HG02938 (cell line): ENCODE measurements around the gene PRPSAP1.
"Not testable (repeated sequence)": the region's sequence is repeated elsewhere in the genome, so short reads cannot be mapped to it uniquely, and the experiment has no call there.

Experiments used
- ATAC-seq: cut with Tn5 transposase; IDR thresholded peaks from one replicate; pipeline ENCODE4 v1.9.1; 2021; ENCODE audit warnings: mild to moderate bottlenecking, moderate library complexity; ENCODE audit not compliant: unreplicated experiment

PRPSAP1 gene

GRCh38 chr17:76278268-76278908 is 75.3 kb downstream of the PRPSAP1 start:
- ATAC-seq = no peak

DNA sequence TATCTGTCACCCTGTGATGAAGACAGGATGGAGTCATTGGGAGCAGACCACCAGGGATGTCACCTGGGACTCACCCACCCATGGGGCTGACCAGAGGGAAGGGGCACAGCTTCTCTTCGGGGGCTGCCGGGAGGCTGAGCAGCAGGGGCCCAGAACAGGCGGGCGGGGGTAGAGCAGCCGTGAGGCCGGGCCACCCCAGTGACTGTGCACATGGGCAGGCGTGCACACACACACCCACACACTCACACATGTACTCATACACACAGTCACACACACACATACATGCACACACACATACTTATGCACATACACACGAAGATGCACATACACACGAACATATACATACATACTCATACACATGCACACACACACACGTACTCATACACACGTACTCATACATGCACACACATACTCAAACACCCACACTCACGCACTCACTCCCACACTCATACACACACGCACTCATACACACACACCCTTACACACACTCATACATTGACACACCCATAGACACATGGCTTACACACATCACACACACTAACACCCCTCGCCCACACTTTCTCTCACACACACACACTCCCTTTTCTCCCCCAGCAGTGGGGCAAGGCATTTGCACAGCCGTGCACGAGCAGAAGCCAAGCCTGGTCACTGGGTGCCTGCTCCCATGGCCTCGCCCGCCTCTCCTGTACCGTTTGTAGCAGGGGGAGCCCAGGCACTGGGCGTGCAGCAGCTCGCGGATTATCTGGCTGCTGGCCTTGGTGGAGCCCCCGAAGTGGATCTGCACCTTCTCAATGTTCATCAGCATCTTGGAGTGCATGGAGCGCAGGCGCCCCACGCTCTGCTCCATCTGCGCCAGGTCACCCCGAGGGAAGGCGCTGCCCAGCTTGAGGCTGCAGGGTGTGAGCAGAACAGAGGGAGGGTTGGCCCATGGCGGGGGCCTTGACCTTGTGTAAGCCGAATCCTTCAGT is 76.1 kb downstream of the PRPSAP1 start:
- ATAC-seq = no peak

- ATAC-seq = no peak
Measured at GRCh38 chr17:76276461-76277299, 77.0 kb downstream of the PRPSAP1 start.

- no peak for ATAC-seq
Measured at GRCh38 chr17:76276069-76276431, 77.7 kb downstream of the PRPSAP1 start.

- ATAC-seq = no peak
Measured at GRCh38 chr17:76275382-76276068, 78.2 kb downstream of the PRPSAP1 start.

GRCh38 chr17:76274112-76274956 is 79.4 kb downstream of the PRPSAP1 start:
- ATAC-seq = no peak

DNA sequence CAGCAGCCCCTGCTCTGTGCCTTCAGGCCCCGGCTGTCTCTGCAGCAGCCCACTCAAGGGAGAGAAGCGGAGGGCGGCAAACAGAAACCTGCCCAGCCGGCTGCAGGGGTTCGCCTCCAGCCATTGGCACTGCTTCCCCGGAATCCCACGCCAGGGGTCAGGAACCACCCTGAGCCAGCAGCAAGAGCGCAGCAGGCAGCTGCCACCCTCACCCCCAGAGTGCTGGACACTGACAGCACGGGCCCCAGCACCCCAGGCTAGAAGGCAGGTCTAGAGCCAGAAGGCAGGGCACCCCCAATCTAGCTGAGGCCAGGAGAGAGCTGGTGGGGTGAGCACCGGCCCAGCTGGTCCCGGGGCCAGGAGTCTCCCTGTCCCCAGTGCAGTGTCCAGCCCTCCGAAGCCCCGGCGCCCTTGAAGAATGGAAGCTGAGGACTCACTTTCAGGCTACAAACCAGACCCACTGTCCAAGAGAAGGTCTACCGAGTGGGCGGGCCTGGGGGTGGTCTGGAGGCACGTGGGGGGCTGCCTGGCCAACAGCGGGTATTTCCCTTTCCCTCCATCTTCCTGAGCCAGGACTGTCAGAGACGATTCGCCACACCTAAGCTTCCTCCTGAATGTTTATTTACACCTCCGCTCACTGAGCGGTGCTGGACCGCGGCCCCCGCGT is 80.1 kb downstream of the PRPSAP1 start:
- ATAC-seq = no peak

DNA sequence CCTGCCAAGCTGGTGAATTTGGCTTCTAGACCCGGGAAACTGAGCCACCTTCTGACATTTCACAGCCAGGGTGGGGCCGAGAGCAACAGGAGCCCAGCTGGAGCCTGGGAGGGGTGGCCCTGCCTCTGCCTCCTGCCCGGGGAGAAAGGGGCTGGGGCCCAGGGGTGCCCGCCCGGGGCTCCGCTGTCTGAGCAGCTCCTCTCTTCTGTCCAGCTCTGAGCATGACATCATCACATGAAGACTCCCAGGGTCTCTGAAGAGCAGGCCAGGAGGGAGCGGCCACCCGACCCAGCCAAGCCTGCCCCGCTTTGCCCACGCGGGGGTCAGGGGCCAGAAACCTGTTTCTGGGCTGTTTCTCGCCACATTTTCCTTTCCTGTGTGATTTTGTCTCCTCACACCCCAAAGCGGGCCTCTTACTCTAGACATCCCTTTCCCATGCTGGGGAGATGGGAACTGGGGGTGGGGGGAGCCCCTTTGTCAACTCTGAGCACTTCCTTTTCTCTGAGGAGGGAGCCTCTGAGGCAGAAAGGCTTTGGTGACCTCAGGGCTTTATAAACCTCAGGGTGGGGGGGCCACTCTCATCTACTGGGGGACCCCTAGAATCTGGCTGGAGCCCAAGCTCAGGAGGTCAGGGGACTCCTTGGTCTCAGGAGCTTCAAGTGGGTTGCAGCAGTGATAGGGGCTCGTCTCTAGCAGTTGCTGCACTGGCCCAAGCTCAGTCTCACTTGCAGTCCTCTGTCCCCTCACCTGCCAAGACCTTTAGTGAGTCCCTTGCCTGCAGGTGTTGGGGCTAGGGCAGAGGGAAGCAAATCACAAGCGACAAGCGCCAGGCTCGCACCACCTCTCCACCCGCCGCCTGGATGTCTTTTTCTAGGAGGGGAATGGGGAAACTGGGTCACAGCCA is 80.9 kb downstream of the PRPSAP1 start:
- peak; percentile 7 for ATAC-seq

DNA sequence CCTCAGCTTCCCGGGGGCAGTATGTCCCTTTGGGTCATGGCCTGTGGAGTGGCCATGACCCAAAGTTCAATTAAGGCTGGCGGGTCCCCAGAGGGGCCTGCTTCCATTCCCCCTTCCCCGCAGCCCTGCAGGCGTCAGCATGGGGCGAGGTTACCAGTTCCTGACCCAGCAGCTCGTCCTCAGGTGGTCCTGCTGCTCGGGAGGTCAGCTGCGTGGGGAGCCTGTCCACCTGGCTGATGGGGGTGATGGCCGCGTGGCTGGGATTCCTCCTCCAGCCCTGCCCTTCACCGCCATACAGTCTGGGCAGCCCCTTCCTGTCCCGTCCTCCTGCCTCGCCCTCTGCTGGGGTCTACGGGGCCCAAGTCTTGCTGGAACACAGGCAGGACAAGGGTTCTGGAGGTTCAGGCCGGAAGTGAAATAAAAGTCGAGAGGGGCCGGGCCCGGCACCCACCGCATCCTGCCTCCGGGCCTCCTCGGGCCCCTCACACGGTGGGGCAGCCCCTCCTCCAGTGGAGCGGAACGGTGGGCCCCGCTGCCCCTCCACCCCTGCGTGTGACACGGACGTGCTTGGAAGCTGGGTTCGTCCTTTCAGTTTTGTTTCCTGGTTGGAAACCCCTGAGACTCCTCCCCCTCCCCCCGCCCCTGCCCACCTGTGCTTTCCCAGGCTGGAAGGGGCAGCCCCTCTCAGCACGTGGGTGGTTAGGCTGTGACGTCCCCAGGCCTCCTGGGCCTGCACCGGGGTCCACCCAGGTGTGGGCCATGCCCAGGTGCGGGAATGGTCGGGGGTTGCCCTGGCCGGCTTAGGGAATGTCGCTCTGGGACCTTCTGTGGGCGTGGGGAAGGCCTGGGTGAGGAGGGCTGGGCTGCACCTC is 81.8 kb downstream of the PRPSAP1 start:
- ATAC-seq = peak; percentile 45

GRCh38 chr17:76270770-76271668 is 82.7 kb downstream of the PRPSAP1 start:
- ATAC-seq = no peak

- no peak for ATAC-seq
Measured at GRCh38 chr17:76270127-76270592, 83.6 kb downstream of the PRPSAP1 start.

GRCh38 chr17:76268991-76269981 is 84.4 kb downstream of the PRPSAP1 start:
- no peak for ATAC-seq

GRCh38 chr17:76268015-76268749 is 85.5 kb downstream of the PRPSAP1 start:
- ATAC-seq = no peak

DNA sequence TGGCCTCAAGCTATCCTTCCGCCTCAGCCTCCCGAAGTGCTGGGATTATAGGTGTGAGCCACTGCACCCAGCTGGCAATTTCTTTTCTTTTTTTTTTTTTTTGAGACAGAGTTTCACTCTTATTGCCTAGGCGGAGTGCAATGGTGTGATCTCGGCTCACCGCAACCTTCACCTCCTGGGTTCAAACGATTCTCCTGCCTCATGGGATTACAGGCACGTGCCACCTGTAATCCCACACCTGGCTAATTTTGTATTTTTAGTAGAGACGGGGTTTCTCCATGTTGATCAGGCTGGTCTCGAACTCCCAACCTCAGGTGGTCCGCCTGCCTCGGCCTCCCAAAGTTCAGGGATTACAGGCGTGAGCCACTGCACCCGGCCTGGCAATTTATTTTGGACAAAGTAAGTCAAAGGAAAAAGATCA is 86.1 kb downstream of the PRPSAP1 start:
- ATAC-seq = not testable (repeated sequence)
